Measurements from ENCODE around the gene MT1E.

GRCh38 chr16:56580391-56581048 is 45.1 kb upstream of the MT1E start:
- no peak for TF ChIP-seq CTCF (IDR thresholded peaks at IDR 0.05)
- no peak for TF ChIP-seq EP300 (IDR thresholded peaks at IDR 0.05)
- no peak for TF ChIP-seq POLR2A (IDR thresholded peaks at IDR 0.05)
